ENCODE results near the gene OSBPL10. TPM values are rescaled to one million over a fixed set of nuclear protein-coding genes. Genes with fewer than 3 reads are reported as not detected.

OSBPL10 gene
- total and polyA plus RNA-seq, 2 donors (not counting 1 experiment from before 2014, with no cell fraction given): 7.1 to 7.5 TPM

DNA sequence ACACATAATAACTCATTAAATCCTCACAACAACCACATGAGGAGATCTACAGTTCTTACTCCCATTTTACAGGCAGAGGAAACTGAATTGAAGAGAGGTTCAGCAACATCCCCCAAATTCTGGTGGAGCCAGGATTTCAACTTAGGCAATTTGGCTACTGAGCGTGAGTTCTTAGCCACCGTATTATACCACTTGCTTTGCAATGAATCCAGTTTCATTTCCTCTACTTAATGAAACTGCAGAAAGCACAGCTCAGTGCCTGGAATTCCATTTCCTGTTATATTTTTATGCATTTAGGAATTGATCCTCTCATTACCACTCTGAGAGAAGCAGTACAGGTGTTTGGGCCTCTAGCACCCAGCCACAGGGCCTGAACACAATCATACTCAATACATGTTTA lies 4.8 kb upstream of the OSBPL10 start:
- Histone ChIP-seq H3K9ac (ENCODE audit: insufficient read depth, low read length) (no peak overlapping the region), H3K4me2 (ENCODE audit: extremely low read depth, insufficient read depth, low read length) (no peak overlapping the region), H3K9me3 (ENCODE audit: control insufficient read depth, insufficient read depth, low read depth, low read length) (no peaks in the 10 kb centered on the region), H3K79me2 (ENCODE audit: control insufficient read depth, insufficient read depth, low read length) (no peaks in the 10 kb centered on the region), H2AFZ (ENCODE audit: low read length) (no peak overlapping the region), H3K27me3 (ENCODE audit: control insufficient read depth, insufficient read depth, low read length) (no peaks in the 10 kb centered on the region), H3K36me3 (ENCODE audit: control insufficient read depth, insufficient read depth, low read length) (no peaks in the 10 kb centered on the region), H3K27ac (ENCODE audit: insufficient read depth, low read length) (no peak overlapping the region), H3K4me3 (replicated peaks in 1 of 4; ENCODE audit: control extremely low read depth in 1 of 4, insufficient read depth in 1 of 4, low read depth in 3 of 4, low read length in 4 of 4) (no peak overlapping the region), H4K20me1 (ENCODE audit: control insufficient read depth, extremely low read depth, insufficient read depth, low read length) (no peaks in the 10 kb centered on the region), H3K4me1 (ENCODE audit: control insufficient read depth, extremely low read depth, insufficient read depth, low read length) (no peaks in the 10 kb centered on the region)
- no peak for DNase-seq (ENCODE audit: low read depth in 2 of 2)
- TF ChIP-seq, protein P1, sequence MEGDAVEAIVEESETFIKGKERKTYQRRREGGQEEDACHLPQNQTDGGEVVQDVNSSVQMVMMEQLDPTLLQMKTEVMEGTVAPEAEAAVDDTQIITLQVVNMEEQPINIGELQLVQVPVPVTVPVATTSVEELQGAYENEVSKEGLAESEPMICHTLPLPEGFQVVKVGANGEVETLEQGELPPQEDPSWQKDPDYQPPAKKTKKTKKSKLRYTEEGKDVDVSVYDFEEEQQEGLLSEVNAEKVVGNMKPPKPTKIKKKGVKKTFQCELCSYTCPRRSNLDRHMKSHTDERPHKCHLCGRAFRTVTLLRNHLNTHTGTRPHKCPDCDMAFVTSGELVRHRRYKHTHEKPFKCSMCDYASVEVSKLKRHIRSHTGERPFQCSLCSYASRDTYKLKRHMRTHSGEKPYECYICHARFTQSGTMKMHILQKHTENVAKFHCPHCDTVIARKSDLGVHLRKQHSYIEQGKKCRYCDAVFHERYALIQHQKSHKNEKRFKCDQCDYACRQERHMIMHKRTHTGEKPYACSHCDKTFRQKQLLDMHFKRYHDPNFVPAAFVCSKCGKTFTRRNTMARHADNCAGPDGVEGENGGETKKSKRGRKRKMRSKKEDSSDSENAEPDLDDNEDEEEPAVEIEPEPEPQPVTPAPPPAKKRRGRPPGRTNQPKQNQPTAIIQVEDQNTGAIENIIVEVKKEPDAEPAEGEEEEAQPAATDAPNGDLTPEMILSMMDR (conservative IDR thresholded peaks at IDR 0.05 in 1 of 2, IDR thresholded peaks at IDR 0.05 in 1 of 2; ENCODE audit: low read depth in 1 of 2, low read length in 2 of 2): no peak
- TF ChIP-seq EZH2 (IDR thresholded peaks at IDR 0.05; ENCODE audit: low read length, missing control alignments): no peak

DNA sequence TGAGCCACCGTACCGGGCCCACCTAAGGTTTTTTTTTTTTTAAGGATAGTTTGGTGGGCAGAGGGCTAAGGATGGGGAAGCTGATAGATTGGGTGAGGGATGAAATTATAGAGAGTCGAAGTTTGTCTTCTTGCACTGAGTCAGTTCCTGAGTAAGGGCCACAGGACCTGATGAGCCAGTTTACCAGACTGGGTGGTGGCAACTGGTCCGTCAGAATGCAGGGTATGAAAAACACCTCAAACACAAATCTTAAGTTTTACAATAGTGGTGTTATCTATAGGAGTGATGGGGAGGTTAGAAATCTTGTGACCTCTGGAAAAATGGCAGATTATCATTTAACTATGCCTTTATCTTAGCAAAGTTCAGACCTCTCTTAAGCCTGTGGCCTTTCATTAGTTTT lies 3.3 kb upstream of the OSBPL10 start:
- no peaks in the 10 kb centered on the region for H3K36me3 ChIP-seq (ENCODE audit: control insufficient read depth, insufficient read depth, low read length)
- no peak for DNase-seq (ENCODE audit: low read depth in 2 of 2)
- TF ChIP-seq, protein P1 (conservative IDR thresholded peaks at IDR 0.05 in 1 of 2, IDR thresholded peaks at IDR 0.05 in 1 of 2; ENCODE audit: low read depth in 1 of 2, low read length in 2 of 2): no peak
- TF ChIP-seq EZH2 (IDR thresholded peaks at IDR 0.05; ENCODE audit: low read length, missing control alignments): no peak
- no peaks in the 10 kb centered on the region for H3K9me3 ChIP-seq (ENCODE audit: control insufficient read depth, insufficient read depth, low read depth, low read length)
- no peaks in the 10 kb centered on the region for H3K79me2 ChIP-seq (ENCODE audit: control insufficient read depth, insufficient read depth, low read length)
- no peak overlapping the region for H2AFZ ChIP-seq (ENCODE audit: low read length)
- no peak overlapping the region for H3K4me2 ChIP-seq (ENCODE audit: extremely low read depth, insufficient read depth, low read length)
- no peak overlapping the region for H3K4me3 ChIP-seq (replicated peaks in 1 of 4; ENCODE audit: control extremely low read depth in 1 of 4, insufficient read depth in 1 of 4, low read depth in 3 of 4, low read length in 4 of 4)
- H3K4me1 ChIP-seq (ENCODE audit: control insufficient read depth, extremely low read depth, insufficient read depth, low read length): peaks cover 2% of the 10 kb centered on the region
- H3K27me3 ChIP-seq (ENCODE audit: control insufficient read depth, insufficient read depth, low read length): no peaks in the 10 kb centered on the region
- H4K20me1 ChIP-seq (ENCODE audit: control insufficient read depth, extremely low read depth, insufficient read depth, low read length): no peaks in the 10 kb centered on the region
- H3K9ac ChIP-seq (ENCODE audit: insufficient read depth, low read length): no peak overlapping the region
- H3K27ac ChIP-seq (ENCODE audit: insufficient read depth, low read length): no peak overlapping the region

DNA sequence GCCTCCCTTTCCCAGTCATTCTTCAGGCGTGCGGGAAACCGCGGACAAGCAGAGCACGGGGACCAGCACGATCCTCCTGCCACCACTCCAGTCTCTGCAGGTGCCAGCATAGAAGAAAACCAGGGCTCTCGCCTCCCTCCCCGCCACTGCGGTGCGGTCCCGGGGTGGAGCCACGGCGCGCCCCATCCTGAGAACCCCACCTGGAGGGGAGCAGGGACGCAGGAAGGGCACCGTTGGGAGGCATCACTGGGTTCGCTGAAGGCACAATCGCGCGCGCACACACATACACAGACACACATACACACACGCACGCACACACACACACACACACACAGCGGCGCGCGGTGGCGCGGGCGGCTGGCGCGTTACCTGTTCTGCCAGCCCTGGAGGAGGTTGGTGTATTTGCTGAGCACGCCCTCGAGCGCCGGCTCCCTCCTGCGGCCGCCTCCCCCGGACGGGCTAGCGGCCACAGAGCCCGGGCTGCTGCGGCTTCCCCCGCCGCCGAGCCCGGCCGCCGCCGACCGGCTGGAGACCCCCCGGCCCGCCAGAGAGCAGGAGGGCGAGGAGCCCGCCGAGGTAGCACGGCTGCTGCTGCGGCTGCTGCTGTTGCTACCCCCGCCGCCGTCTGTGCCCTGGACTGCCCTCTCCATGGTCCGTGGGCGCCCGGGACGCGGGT lies 394 bp downstream of the OSBPL10 start:
- no peak for TF ChIP-seq EZH2 (IDR thresholded peaks at IDR 0.05; ENCODE audit: low read length, missing control alignments)
- Histone ChIP-seq H3K27me3 (ENCODE audit: control insufficient read depth, insufficient read depth, low read length) (no peaks in the 10 kb centered on the region), H3K4me3 (replicated peaks in 1 of 4; ENCODE audit: control extremely low read depth in 1 of 4, insufficient read depth in 1 of 4, low read depth in 3 of 4, low read length in 4 of 4) (peak overlapping the region; percentile 78 to 88 (median 86)), H3K36me3 (ENCODE audit: control insufficient read depth, insufficient read depth, low read length) (no peaks in the 10 kb centered on the region), H3K27ac (ENCODE audit: insufficient read depth, low read length) (peak overlapping the region; percentile 56), H2AFZ (ENCODE audit: low read length) (peak overlapping the region; percentile 90), H3K9me3 (ENCODE audit: control insufficient read depth, insufficient read depth, low read depth, low read length) (no peaks in the 10 kb centered on the region), H3K79me2 (ENCODE audit: control insufficient read depth, insufficient read depth, low read length) (no peaks in the 10 kb centered on the region), H4K20me1 (ENCODE audit: control insufficient read depth, extremely low read depth, insufficient read depth, low read length) (no peaks in the 10 kb centered on the region), H3K9ac (ENCODE audit: insufficient read depth, low read length) (peak overlapping the region; percentile 68), H3K4me2 (ENCODE audit: extremely low read depth, insufficient read depth, low read length) (peak overlapping the region; percentile 98), H3K4me1 (ENCODE audit: control insufficient read depth, extremely low read depth, insufficient read depth, low read length) (peaks cover 2% of the 10 kb centered on the region)
- DNase-seq (ENCODE audit: low read depth in 2 of 2): peak; percentile 39 to 66

Data from fibroblast of lung (primary cell).